K562 (cell line): Measurements from ENCODE around the gene CPNE1. TPM values are rescaled to one million over a fixed set of nuclear protein-coding genes. Genes with fewer than 3 reads are reported as not detected.

Experiments
- ATF1 ChIP-seq, 2 experiments: fragments of 450-650 bp in 1 of 2; IDR thresholded peaks; 2 replicates each; pipeline ENCODE4 v1.6.1; 2016; ENCODE audit warnings: missing compliant biosample characterization in 1 of 2, missing genetic modification characterization in 1 of 2
- CXXC5 ChIP-seq: fragments of 250-450 bp; sonication (Bioruptor Pico); IDR thresholded peaks from 2 replicates; pipeline ENCODE4 v1.8.0; 2022; ENCODE audit warnings: inconsistent platforms, mild to moderate bottlenecking, moderate library complexity
- EP300 ChIP-seq: IDR thresholded peaks from 2 replicates; pipeline ENCODE4 v1.6.1; 2012; ENCODE audit warnings: low read length, improper control_type of control experiment
- FOXA1 ChIP-seq: fragments of 450-650 bp; IDR thresholded peaks from 2 replicates; pipeline ENCODE4 v1.6.1; 2016; ENCODE audit warnings: mild to moderate bottlenecking, borderline replicate concordance
- REST ChIP-seq, 2 experiments: fragments of 450-650 bp; formaldehyde crosslinking in 1 of 2; IDR thresholded peaks; 2 replicates each; pipeline versions ENCODE4 v1.4.0 to v1.6.1; 2014 to 2020; ENCODE audit warnings: mild to moderate bottlenecking in 2 of 2, borderline replicate concordance in 1 of 2, low read depth in 1 of 2
- SREBF1 ChIP-seq: fragments of 150-350 bp; IDR thresholded peaks from 2 replicates; pipeline ENCODE4 v1.6.1; 2014; ENCODE audit warnings: antibody characterized with exemption, low read depth, low read length, borderline replicate concordance
- ZBTB49 ChIP-seq: sonication (generic); formaldehyde crosslinking; IDR thresholded peaks from 2 replicates; pipeline ENCODE4 v1.8.0; 2022; ENCODE audit warnings: missing genetic modification reagents, mild to moderate bottlenecking, borderline replicate concordance
- ZC3H8 ChIP-seq: fragments of 450-650 bp; IDR thresholded peaks from 2 replicates; pipeline ENCODE4 v1.6.1; 2017
- ZNF143 ChIP-seq: sonication (generic); formaldehyde crosslinking; IDR thresholded peaks from 2 replicates; pipeline ENCODE4 v1.9.0; 2022; ENCODE audit warnings: mild to moderate bottlenecking, missing genetic modification reagents
- polyA plus RNA-seq, 8 experiments: library from polyadenylated mRNA; depleted of rRNA in 4 of 8; stranded (reverse) in 5 of 8; unstranded in 3 of 8; fragments of >200 nt; fragmentation: Nextera tagmentation in 2 of 8; fragmentation: Illumina TruSeq in 1 of 8; extraction: Ambion mirVana in 2 of 8; extraction: Trizol in 1 of 8; gene quantifications; 2 replicates each; pipeline versions ENCODE4 v1.2.1 to v1.2.3, GENCODE V29; 2011 to 2014; ENCODE audit warnings: inconsistent platforms in 1 of 8, missing spikeins in 1 of 8
- total RNA-seq, 7 experiments: library from RNA; depleted of rRNA in 6 of 7; stranded (reverse); fragments of >200 nt in 6 of 7; fragmentation: Illumina TruSeq in 2 of 7; extraction: Trizol in 2 of 7; gene quantifications; 2 replicates each; pipeline versions ENCODE4 v1.2.1 to v1.2.3, GENCODE V29; 2011 to 2021; ENCODE audit warnings: low replicate concordance in 1 of 7

The CPNE1 gene
- total and polyA plus RNA-seq, 9 of the 15 experiments (the other 6 are each of a cell fraction or from before 2014, with no cell fraction given): 42.1 to 102 (median 56.0) TPM

GRCh38 chr20:35661053-35661452 lies 3.6 kb downstream of the CPNE1 start (continued):
- TF ChIP-seq ZC3H8 (no peak), SREBF1 (no peak), EP300 (no peak), CXXC5 (CRISPR knock-in tag) (no peak), ATF1 (CRISPR knock-in tag; IDR thresholded peaks at IDR 0.05) (no peak), ATF1 (tag; IDR thresholded peaks at IDR 0.05) (no peak), ZBTB49 (CRISPR knock-in tag) (no peak), ZNF143 (CRISPR knock-in tag) (no peak), FOXA1 (no peak), REST (IDR thresholded peaks at IDR 0.05; ENCODE audit: borderline replicate concordance) (no peak), REST (CRISPR knock-in tag; IDR thresholded peaks at IDR 0.05; ENCODE audit: low read depth) (no peak)
- TF ChIP-seq, all 486 proteins: peak for 0
